HEK293 (cell line): Measurements from ENCODE around the gene TMEM203.

Experiments used
- CTCF ChIA-PET: fragments of 350-600 bp; formaldehyde crosslinking; extraction: SDS; loops from one replicate; lab custom pipeline; 2021; ENCODE audit warnings: antibody characterized with exemption; lab: Yijun Ruan, JAX
- POLR2A ChIA-PET: fragments of 300-600 bp; formaldehyde crosslinking; extraction: SDS; loops from one replicate; lab custom pipeline; 2020; ENCODE audit warnings: antibody characterized with exemption, inconsistent platforms; lab: Yijun Ruan, JAX
- H3K27ac ChIP-seq: fragments of 200-500 bp; sonication (Bioruptor generic); 2 replicates; pipeline ENCODE4 v1.5.1; 2014; ENCODE audit warnings: low read depth, low read length, control low read depth, inconsistent platforms; ENCODE audit errors: extremely low read depth
- H3K36me3 ChIP-seq, 2 experiments: fragments of 200-500 bp in 1 of 2; sonication (Bioruptor generic) in 1 of 2; 1 replicate in 1 of 2; 2 replicates in 1 of 2; pipeline ENCODE4 v1.5.1; 2014 to 2017; ENCODE audit warnings: inconsistent platforms in 2 of 2, low read length in 2 of 2; ENCODE audit not compliant: control insufficient read depth in 2 of 2, insufficient read depth in 1 of 2
- H3K4me1 ChIP-seq: fragments of 200-500 bp; sonication (Bioruptor generic); 2 replicates; pipeline ENCODE4 v1.5.1; 2014; ENCODE audit warnings: mild to moderate bottlenecking, low read length, inconsistent platforms; ENCODE audit not compliant: control insufficient read depth, insufficient read depth
- H3K4me3 ChIP-seq: 2 replicates; pipeline ENCODE4 v1.5.1; 2011; ENCODE audit warnings: low read depth, mild to moderate bottlenecking, control low read depth, low read length, moderate library complexity
- H3K9me3 ChIP-seq: fragments of 200-500 bp; sonication (Bioruptor generic); 2 replicates; pipeline ENCODE4 v1.5.1; 2014; ENCODE audit warnings: low read depth, low read length, inconsistent platforms; ENCODE audit not compliant: control insufficient read depth, insufficient read depth
- BCL11B ChIP-seq: fragments of 450-650 bp; formaldehyde crosslinking; IDR thresholded peaks from 2 replicates; pipeline ENCODE4 v1.5.1; 2016; ENCODE audit warnings: low read depth, missing biosample characterization, missing genetic modification characterization
- GFI1B ChIP-seq: fragments of 450-650 bp; formaldehyde crosslinking; IDR thresholded peaks from 2 replicates; pipeline ENCODE4 v1.5.1; 2016; ENCODE audit warnings: missing biosample characterization, missing genetic modification characterization
- GLIS2 ChIP-seq: fragments of 450-650 bp; formaldehyde crosslinking; IDR thresholded peaks from 2 replicates; pipeline ENCODE4 v1.5.1; 2016; ENCODE audit warnings: missing biosample characterization, missing genetic modification characterization
- HOXA7 ChIP-seq: sonication (generic); formaldehyde crosslinking; IDR thresholded peaks from 2 replicates; pipeline ENCODE4 v1.8.1; 2022; ENCODE audit warnings: missing genetic modification reagents, borderline replicate concordance
- IKZF3 ChIP-seq: fragments of 450-650 bp; IDR thresholded peaks from 2 replicates; pipeline ENCODE4 v1.5.0; 2018; ENCODE audit warnings: missing biosample characterization, mild to moderate bottlenecking, missing genetic modification characterization, moderate library complexity
- KLF8 ChIP-seq: fragments of 450-650 bp; formaldehyde crosslinking; IDR thresholded peaks from 2 replicates; pipeline ENCODE4 v1.5.1; 2016; ENCODE audit warnings: missing biosample characterization, missing genetic modification characterization
- REPIN1 ChIP-seq: fragments of 450-650 bp; formaldehyde crosslinking; IDR thresholded peaks from 2 replicates; pipeline ENCODE4 v1.5.1; 2017; ENCODE audit warnings: missing biosample characterization, missing genetic modification characterization, low read depth
- SCRT1 ChIP-seq: fragments of 450-650 bp; formaldehyde crosslinking; IDR thresholded peaks from 2 replicates; pipeline ENCODE4 v1.5.1; 2016; ENCODE audit warnings: missing biosample characterization, missing genetic modification characterization, borderline replicate concordance
- SP2 ChIP-seq: fragments of 450-650 bp; formaldehyde crosslinking; IDR thresholded peaks from 2 replicates; pipeline ENCODE4 v1.5.1; 2016; ENCODE audit warnings: missing biosample characterization, missing genetic modification characterization
- SP3 ChIP-seq: fragments of 450-650 bp; formaldehyde crosslinking; IDR thresholded peaks from 2 replicates; pipeline ENCODE4 v1.5.1; 2016; ENCODE audit warnings: missing biosample characterization, missing genetic modification characterization
- ZBTB7A ChIP-seq: fragments of 450-650 bp; formaldehyde crosslinking; IDR thresholded peaks from 2 replicates; pipeline ENCODE4 v1.5.1; 2016; ENCODE audit warnings: low read depth, missing biosample characterization, missing genetic modification characterization
- ZNF140 ChIP-seq: fragments of 450-650 bp; formaldehyde crosslinking; IDR thresholded peaks from 2 replicates; pipeline ENCODE4 v1.5.1; 2016; ENCODE audit warnings: missing biosample characterization, missing genetic modification characterization
- ZNF184 ChIP-seq: fragments of 450-650 bp; IDR thresholded peaks from 2 replicates; pipeline ENCODE4 v1.5.1; 2018; ENCODE audit warnings: missing biosample characterization, mild to moderate bottlenecking, missing genetic modification characterization
- ZNF292 ChIP-seq: fragments of 450-650 bp; formaldehyde crosslinking; IDR thresholded peaks from 2 replicates; pipeline ENCODE4 v1.5.1; 2016; ENCODE audit warnings: low read depth, missing biosample characterization, missing genetic modification characterization, borderline replicate concordance
- ZNF302 ChIP-seq: fragments of 450-650 bp; formaldehyde crosslinking; IDR thresholded peaks from 2 replicates; pipeline ENCODE4 v1.5.1; 2016; ENCODE audit warnings: missing biosample characterization, missing genetic modification characterization, low read depth
- ZNF341 ChIP-seq: fragments of 450-650 bp; formaldehyde crosslinking; IDR thresholded peaks from 2 replicates; pipeline ENCODE4; 2016; ENCODE audit warnings: low read depth, missing biosample characterization, missing genetic modification characterization
- ZNF394 ChIP-seq: fragments of 450-650 bp; formaldehyde crosslinking; IDR thresholded peaks from 2 replicates; pipeline ENCODE4 v1.5.1; 2016; ENCODE audit warnings: missing biosample characterization, missing genetic modification characterization, mild to moderate bottlenecking, moderate library complexity, borderline replicate concordance
- ZNF426 ChIP-seq: fragments of 450-650 bp; formaldehyde crosslinking; IDR thresholded peaks from 2 replicates; pipeline ENCODE4 v1.5.1; 2017; ENCODE audit warnings: missing biosample characterization, missing genetic modification characterization, mild to moderate bottlenecking, inconsistent platforms, moderate library complexity
- ZNF501 ChIP-seq: fragments of 450-650 bp; formaldehyde crosslinking; IDR thresholded peaks from 2 replicates; pipeline ENCODE4 v1.5.1; 2016; ENCODE audit warnings: missing biosample characterization, missing genetic modification characterization
- ZNF529 ChIP-seq: fragments of 450-650 bp; formaldehyde crosslinking; IDR thresholded peaks from 2 replicates; pipeline ENCODE4 v1.5.1; 2017; ENCODE audit warnings: missing genetic modification characterization, missing biosample characterization; ENCODE audit not compliant: insufficient replicate concordance
- ZNF530 ChIP-seq: fragments of 450-650 bp; formaldehyde crosslinking; IDR thresholded peaks from 2 replicates; pipeline ENCODE4 v1.5.1; 2016; ENCODE audit warnings: low read depth, missing biosample characterization, missing genetic modification characterization
- ZNF664 ChIP-seq: fragments of 450-650 bp; formaldehyde crosslinking; IDR thresholded peaks from 2 replicates; pipeline ENCODE4 v1.5.1; 2016; ENCODE audit warnings: missing biosample characterization, missing genetic modification characterization
- ZSCAN23 ChIP-seq: fragments of 450-650 bp; formaldehyde crosslinking; IDR thresholded peaks from 2 replicates; pipeline ENCODE4 v1.5.1; 2016; ENCODE audit warnings: missing biosample characterization, missing genetic modification characterization
- ZSCAN30 ChIP-seq: fragments of 450-650 bp; IDR thresholded peaks from 2 replicates; pipeline ENCODE4 v1.5.1; 2018; ENCODE audit warnings: missing biosample characterization, mild to moderate bottlenecking, missing genetic modification characterization, moderate library complexity
- ZXDB ChIP-seq: fragments of 450-650 bp; formaldehyde crosslinking; IDR thresholded peaks from 2 replicates; pipeline ENCODE4 v1.5.1; 2016; ENCODE audit warnings: missing biosample characterization, missing genetic modification characterization
- TF ChIP-seq, protein P1 (sequence below): fragments of 450-650 bp; formaldehyde crosslinking; IDR thresholded peaks from 2 replicates; pipeline ENCODE4 v1.5.1; 2016; ENCODE audit warnings: missing biosample characterization, missing genetic modification characterization
- TF ChIP-seq, protein P2 (sequence below): fragments of 450-650 bp; formaldehyde crosslinking; IDR thresholded peaks from 2 replicates; pipeline ENCODE4 v1.5.1; 2016; ENCODE audit warnings: missing biosample characterization, missing genetic modification characterization
- TF ChIP-seq, protein P3 (sequence below): fragments of 450-650 bp; formaldehyde crosslinking; IDR thresholded peaks from 2 replicates; pipeline ENCODE4 v1.5.1; 2016; ENCODE audit warnings: missing biosample characterization, missing genetic modification characterization
- TF ChIP-seq, protein P4 (sequence below): fragments of 450-650 bp; formaldehyde crosslinking; optimal IDR thresholded peaks from 2 replicates; pipeline ENCODE3; 2016; ENCODE audit warnings: missing biosample characterization, mild to moderate bottlenecking, missing genetic modification characterization

The TMEM203 gene

DNA sequence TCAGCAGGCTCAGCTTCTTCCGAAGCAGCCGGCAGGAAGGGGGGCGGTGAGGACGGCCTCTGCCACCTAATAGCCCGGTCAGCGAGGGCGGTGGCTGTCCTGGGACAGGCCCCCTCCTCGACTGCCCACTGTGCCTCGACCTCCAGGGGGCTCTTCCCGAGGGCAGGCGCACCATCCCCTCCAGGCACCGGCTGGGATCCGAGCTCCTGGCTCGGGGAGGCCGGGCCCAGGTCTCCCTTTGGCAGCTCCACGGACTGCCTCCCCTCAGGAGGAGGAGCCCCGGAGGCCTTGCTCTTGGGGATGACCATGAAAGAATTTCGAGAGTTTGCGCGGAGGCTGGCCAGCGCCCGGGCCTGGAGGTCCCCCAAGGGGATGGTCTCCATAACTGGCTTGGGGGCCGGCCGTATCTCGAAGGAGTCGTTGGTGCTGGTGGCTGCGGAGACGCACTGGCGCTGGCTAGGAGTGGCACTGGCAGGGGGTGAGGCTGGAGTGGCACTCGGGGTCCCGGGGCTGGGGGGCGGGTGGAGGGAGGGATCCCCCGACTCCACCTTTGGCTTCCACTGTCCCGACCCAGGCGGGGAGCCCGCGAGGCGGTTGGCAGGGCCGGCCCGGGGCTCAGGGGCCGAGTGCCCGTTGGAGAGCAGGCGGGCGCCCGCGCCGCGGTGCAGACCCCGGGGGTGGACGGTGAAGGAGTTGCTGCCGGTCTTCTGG lies 5.9 kb downstream of the TMEM203 start:
- Histone ChIP-seq H3K9me3 (no peaks in the 10 kb centered on the region), H3K4me1 (peaks cover 7% of the 10 kb centered on the region), H3K36me3 (peaks cover 0 to 3% of the 10 kb centered on the region in 2 experiments; a peak in 1 of 3 replicates), H3K27ac (no peak overlapping the region), H3K4me3 (peak overlapping the region; percentile 34)
- CTCF ChIA-PET = interaction anchor here (1.2 to 3.3 kb wide), 3 partner anchors 11 to 37 kb away, joined by 3 to 22 read pairs (median 5); partner anchors contain the start of genes ANAPC2 and SSNA1
- POLR2A ChIA-PET = interaction anchor here (0.5 to 3.4 kb wide), 6 partner anchors 11 to 70 kb away, joined by 3 to 34 read pairs (median 6); partner anchors contain the start of genes ANAPC2, SSNA1 and TUBB4B
- TF ChIP-seq, protein P1, sequence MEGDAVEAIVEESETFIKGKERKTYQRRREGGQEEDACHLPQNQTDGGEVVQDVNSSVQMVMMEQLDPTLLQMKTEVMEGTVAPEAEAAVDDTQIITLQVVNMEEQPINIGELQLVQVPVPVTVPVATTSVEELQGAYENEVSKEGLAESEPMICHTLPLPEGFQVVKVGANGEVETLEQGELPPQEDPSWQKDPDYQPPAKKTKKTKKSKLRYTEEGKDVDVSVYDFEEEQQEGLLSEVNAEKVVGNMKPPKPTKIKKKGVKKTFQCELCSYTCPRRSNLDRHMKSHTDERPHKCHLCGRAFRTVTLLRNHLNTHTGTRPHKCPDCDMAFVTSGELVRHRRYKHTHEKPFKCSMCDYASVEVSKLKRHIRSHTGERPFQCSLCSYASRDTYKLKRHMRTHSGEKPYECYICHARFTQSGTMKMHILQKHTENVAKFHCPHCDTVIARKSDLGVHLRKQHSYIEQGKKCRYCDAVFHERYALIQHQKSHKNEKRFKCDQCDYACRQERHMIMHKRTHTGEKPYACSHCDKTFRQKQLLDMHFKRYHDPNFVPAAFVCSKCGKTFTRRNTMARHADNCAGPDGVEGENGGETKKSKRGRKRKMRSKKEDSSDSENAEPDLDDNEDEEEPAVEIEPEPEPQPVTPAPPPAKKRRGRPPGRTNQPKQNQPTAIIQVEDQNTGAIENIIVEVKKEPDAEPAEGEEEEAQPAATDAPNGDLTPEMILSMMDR (tag by site-specific recombination) = peak; percentile 20; the same call in 1 of the 2 replicates
- TF ChIP-seq REPIN1 (tag by site-specific recombination) (no peak), SCRT1 (tag by site-specific recombination) (no peak), ZXDB (no peak), BCL11B (tag by site-specific recombination) (no peak), KLF8 (tag by site-specific recombination) (no peak), SP3 (tag by site-specific recombination) (0 out of 2 replicates have a peak, but pooled peaks have one; percentile 26), ZNF664 (tag by site-specific recombination) (no peak), GLIS2 (tag by site-specific recombination) (peak; percentile 32; the same call in 1 of the 2 replicates), ZNF426 (tag by site-specific recombination) (no peak), ZNF529 (tag by site-specific recombination) (no peak), ZNF394 (tag by site-specific recombination) (0 out of 2 replicates have a peak, but pooled peaks have one; percentile 41), ZSCAN30 (tag by site-specific recombination) (no peak), ZNF302 (tag by site-specific recombination) (no peak), ZNF292 (no peak), GFI1B (no peak), ZBTB7A (tag by site-specific recombination) (no peak), ZSCAN23 (tag by site-specific recombination) (no peak), ZNF530 (no peak), IKZF3 (tag by site-specific recombination) (0 out of 2 replicates have a peak, but pooled peaks have one; percentile 18), ZNF501 (no peak), HOXA7 (CRISPR knock-in tag) (no peak), ZNF140 (tag by site-specific recombination) (no peak), ZNF184 (tag by site-specific recombination) (no peak), ZNF341 (tag by site-specific recombination) (peak; percentile 80), SP2 (tag by site-specific recombination) (peak; percentile 69)
- TF ChIP-seq, protein P2, sequence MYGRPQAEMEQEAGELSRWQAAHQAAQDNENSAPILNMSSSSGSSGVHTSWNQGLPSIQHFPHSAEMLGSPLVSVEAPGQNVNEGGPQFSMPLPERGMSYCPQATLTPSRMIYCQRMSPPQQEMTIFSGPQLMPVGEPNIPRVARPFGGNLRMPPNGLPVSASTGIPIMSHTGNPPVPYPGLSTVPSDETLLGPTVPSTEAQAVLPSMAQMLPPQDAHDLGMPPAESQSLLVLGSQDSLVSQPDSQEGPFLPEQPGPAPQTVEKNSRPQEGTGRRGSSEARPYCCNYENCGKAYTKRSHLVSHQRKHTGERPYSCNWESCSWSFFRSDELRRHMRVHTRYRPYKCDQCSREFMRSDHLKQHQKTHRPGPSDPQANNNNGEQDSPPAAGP (tag by site-specific recombination) = no peak
- TF ChIP-seq, protein P3, sequence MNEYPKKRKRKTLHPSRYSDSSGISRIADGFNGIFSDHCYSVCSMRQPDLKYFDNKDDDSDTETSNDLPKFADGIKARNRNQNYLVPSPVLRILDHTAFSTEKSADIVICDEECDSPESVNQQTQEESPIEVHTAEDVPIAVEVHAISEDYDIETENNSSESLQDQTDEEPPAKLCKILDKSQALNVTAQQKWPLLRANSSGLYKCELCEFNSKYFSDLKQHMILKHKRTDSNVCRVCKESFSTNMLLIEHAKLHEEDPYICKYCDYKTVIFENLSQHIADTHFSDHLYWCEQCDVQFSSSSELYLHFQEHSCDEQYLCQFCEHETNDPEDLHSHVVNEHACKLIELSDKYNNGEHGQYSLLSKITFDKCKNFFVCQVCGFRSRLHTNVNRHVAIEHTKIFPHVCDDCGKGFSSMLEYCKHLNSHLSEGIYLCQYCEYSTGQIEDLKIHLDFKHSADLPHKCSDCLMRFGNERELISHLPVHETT = no peak
- TF ChIP-seq, protein P4, sequence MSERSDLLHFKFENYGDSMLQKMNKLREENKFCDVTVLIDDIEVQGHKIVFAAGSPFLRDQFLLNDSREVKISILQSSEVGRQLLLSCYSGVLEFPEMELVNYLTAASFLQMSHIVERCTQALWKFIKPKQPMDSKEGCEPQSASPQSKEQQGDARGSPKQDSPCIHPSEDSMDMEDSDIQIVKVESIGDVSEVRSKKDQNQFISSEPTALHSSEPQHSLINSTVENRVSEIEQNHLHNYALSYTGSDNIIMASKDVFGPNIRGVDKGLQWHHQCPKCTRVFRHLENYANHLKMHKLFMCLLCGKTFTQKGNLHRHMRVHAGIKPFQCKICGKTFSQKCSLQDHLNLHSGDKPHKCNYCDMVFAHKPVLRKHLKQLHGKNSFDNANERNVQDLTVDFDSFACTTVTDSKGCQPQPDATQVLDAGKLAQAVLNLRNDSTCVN (tag by site-specific recombination) = peak; percentile 24
